HG03045 (cell line): Measurements from ENCODE around the gene PALMD.

ENCODE experiments used
- ATAC-seq: cut with Tn5 transposase; IDR thresholded peaks from one replicate; pipeline ENCODE4 v1.9.1; 2021; ENCODE audit warnings: mild to moderate bottlenecking, moderate library complexity; ENCODE audit not compliant: unreplicated experiment

Gene PALMD

GRCh38 chr1:99645699-99646531 lies at the start of gene PALMD:
TSS of gene PALMD (plus strand) at chr1:99646113. CDS start at chr1:99646318, 205 bp downstream.
- no peak for ATAC-seq

GRCh38 chr1:99598738-99599411 lies 47.0 kb upstream of the PALMD start:
- ATAC-seq, result no peak

DNA sequence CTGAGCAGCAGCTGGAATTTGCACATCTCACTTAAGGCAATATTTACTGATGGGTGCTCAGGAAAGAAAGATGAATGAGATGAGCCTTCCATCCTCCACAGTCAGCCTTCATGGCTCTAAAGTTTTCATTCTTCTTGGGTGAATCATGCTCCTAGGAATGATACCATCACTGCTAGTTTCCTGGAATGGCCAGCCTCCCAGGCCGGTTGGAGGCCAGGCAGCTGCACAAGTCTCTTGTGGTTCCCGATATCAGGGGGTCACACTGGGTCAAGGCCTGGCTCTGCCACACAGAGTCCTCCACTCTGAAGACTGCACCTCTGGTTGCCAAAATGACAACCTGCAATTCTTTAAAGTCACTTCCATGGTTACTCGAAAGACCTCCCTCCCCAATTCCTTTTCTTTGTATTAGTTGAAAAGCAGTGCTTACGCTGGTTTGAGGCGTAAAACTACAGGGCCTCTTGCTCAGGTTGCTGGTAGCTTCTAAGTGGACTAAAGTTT lies 46.2 kb upstream of the PALMD start:
- no peak for ATAC-seq

- ATAC-seq, result no peak
These were observed 45.1 kb upstream of the PALMD start for GRCh38 chr1:99600782-99601181.

GRCh38 chr1:99601208-99601607 lies 44.7 kb upstream of the PALMD start:
- no peak for ATAC-seq

DNA sequence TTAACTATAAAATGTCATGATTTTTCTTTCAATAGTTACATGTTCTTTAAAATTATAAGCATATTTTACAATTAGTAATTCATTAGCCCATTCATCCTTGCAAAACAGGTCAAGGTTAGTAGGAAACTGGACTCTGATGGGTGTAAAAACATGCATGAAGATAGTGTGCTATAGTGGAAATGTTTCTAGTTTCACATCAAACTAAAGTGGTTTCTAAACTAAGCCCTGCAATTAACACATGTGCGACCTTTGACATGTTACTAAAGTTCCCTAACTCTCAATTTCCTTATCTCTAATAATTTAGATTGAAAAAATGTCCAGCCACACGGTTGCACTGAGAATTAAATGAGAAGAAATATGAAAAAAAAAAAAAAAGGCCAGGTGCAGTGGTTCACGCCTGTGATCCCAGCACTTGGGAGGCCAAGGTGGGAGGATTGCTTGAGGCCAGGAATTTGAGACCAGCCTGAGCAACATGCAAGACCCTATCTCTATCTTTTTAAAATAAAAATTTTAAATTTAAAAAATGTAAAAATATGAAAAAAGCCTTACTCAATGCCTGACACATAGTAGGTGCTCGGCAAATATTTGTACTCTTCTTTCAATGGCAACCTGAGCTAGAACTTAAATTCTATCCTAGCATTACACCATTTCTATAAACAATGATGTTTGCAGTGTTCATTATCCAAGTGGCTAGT lies 44.1 kb upstream of the PALMD start:
- no peak for ATAC-seq

DNA sequence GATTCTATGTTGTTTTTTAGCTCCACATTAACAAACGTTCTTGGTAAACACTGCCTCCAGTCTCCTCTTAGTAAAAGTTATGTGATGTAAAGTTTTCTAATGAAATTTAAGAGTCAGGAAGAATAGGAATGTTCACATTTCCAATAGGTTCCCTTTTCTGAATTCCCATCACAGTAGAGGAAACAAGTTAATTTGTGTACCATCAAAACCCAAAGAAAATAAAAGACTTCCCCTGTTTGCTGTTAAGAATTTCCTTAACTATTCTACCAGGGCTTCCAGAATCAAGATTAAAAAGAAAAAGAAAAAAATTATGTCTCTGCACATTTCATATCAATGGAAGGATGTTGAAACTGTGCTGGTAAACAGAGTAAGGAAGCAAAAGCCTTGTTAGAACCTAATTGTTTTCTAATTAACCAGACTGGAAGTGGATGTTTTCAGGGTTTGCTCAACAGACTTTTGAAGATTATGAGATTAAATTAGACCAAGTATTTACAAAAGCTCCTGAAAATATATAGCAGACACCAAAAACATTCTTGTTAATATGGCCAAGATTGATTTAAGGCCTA lies 43.4 kb upstream of the PALMD start:
- no peak for ATAC-seq

GRCh38 chr1:99603699-99604560 lies 42.0 kb upstream of the PALMD start:
- no peak for ATAC-seq

DNA sequence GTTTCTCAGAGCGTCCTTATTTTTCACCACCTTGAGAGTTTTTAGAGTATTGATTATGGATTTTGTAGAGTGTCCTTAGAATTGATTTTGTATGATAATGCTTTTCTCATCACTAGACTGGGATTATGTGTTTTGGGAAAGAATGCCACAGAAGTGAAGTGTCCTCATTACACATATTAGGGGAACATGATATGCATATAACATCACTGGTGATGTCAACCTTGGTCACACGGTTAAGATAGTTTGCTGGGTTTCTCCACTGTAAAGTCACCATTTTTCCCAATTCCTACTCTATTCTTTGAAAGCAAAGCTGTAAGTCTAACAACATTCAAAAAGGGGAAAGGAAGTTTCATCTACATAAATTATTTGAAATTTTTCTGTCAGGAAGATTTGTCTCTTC lies 39.6 kb upstream of the PALMD start:
- ATAC-seq, result no peak

GRCh38 chr1:99607590-99607989 lies 38.3 kb upstream of the PALMD start:
- ATAC-seq, result no peak

- no peak for ATAC-seq
These were observed 37.9 kb upstream of the PALMD start for GRCh38 chr1:99608058-99608457.

DNA sequence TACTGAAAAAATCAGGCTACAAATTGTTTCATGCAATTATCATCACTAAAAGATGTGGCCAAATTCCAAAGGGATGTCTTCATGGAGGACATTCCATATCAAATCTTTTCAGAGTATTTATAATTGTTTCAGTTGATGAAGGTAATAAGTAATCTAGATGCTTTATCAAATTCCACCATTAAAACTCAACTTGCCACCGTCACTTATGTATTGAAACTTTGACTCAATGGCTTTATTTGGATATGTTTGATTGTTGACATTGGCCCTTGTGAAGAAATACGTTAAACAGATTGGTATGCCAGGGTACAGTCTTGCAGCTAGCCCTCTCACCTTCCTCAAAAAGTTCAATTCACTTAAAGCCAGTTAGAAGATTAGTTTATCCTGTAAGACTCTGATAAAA lies 32.2 kb upstream of the PALMD start:
- no peak for ATAC-seq

DNA sequence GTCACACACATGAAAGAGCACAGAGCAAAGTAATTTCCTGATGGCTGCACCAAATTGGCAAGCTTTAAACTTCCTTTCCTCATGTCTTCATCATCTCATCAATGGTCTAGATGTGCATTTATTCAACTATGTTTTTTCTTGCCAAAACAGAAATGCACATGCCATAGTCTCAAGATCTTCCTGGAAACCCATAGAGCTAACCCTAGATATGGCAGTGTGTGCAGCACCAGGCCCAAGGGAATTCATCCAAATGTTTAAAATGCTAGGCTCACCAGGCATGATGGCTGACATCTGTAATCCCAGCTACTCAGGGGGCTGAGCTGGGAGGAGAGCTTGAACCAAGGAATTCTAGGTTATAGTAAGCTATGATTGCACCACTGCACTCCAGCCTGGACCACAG lies 31.2 kb upstream of the PALMD start:
- ATAC-seq, result no peak

DNA sequence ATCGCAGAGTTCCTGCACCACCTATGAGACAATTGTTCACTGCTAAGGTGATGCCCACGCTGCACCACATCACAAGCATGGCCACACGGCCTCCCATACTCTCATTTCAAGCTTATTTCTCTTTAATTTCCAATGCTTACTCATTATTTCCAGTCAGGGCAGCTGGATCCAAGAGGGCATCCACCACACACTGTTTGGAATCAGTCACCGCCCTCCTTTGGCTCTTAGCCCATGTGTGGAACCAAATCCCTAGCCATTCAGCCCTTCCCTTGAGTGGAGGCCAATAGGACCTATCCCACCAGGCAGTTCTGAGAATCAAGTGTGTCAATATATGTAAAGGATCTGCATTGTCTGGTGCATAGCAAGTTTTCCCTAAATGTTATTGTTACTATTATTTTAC lies 26.3 kb upstream of the PALMD start:
- ATAC-seq, result no peak

DNA sequence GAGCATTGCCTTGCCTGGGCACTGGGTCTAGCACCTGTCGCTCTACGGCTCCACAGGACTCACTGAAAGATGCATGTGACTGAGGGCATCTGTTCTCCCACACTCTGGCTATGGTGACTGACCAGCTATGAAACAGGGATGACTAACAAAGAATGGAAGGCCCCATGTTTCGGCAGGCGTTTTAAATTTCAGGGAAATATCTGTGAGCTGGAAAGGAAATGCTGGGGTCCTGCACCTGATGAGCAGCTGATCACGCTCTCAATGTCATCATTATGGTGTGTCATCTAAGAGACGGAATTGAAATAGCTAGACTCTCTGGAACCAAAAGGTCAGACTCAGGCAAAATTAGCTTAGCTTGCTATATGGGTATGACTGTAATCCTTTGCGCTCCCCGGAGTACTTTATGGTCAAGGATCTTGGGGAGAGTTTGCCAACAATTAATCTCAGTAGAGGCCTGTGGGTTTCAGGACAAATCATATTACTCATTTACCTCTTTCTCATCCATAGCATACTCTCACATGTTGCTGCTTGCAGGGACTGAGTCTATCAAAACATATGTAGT lies 24.5 kb upstream of the PALMD start:
- no peak for ATAC-seq

GRCh38 chr1:99622702-99623347 lies 23.1 kb upstream of the PALMD start:
- ATAC-seq, result no peak

GRCh38 chr1:99623554-99623953 lies 22.4 kb upstream of the PALMD start:
- ATAC-seq, result no peak

DNA sequence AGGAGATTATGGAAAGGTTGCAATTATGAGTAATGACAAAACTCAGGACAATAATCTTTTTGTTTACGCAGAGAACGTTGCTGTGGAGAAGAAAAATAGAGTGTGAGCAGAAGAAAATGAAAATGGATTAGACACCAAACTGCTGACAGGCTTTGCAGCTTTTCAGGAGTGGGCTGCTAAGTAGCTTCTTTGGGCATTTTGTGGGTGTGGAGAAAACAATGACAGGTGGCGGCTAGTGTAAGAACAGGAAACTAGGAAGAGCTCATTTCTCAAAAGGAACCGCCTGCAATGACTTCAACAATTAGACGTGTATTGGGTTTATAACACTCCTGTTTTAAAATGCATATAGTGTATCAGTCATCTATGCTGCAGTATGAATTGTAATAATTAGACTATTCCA lies 18.3 kb upstream of the PALMD start:
- ATAC-seq, result no peak

GRCh38 chr1:99629164-99629563 lies 16.7 kb upstream of the PALMD start:
- ATAC-seq, result no peak
